Stimulated activated naive B cell treated with anti-CD40 and anti-IgM and Interleukin-4, amounts not matched to agents 10 μg/mL and 1 μg/mL and 100 μg/mL, for 72 hours (primary cell): Measurements from ENCODE around the gene COQ7.

Source experiments
- ATAC-seq, 2 donors: fragments of 150-1000 bp; cut with Tn5 transposase; replicated peaks; 2 replicates each; pipeline ENCODE4 v1.10.0; 2021; ENCODE audit warnings: moderate library complexity in 1 of 2
- DNase-seq: peaks from one replicate; pipeline ENCODE4 v3.0.0; 2021
- H3K27ac Mint-ChIP-seq: one replicate; pipeline ENCODE4 v1.8.0; 2022; ENCODE audit warnings: mild to moderate bottlenecking, mixed read lengths
- H3K27me3 Mint-ChIP-seq, 2 donors: one replicate each; pipeline ENCODE4 v1.8.0; 2022; ENCODE audit warnings: mixed read lengths in 2 of 2
- H3K36me3 Mint-ChIP-seq, 2 donors: one replicate each; pipeline ENCODE4 v1.8.0; 2022; ENCODE audit warnings: mixed read lengths in 2 of 2, mild to moderate bottlenecking in 1 of 2
- H3K4me1 Mint-ChIP-seq, 2 donors: one replicate each; pipeline ENCODE4 v1.8.0; 2022; ENCODE audit warnings: mixed read lengths in 2 of 2, mild to moderate bottlenecking in 1 of 2
- H3K4me3 Mint-ChIP-seq, 2 donors: one replicate each; pipeline ENCODE4 v1.8.0; 2022; ENCODE audit warnings: mild to moderate bottlenecking in 2 of 2, mixed read lengths in 2 of 2, moderate library complexity in 1 of 2
- H3K9me3 Mint-ChIP-seq, 2 donors: one replicate each; pipeline ENCODE4 v1.8.0; 2022; ENCODE audit warnings: mixed read lengths in 2 of 2, mild to moderate bottlenecking in 1 of 2

Gene COQ7

GRCh38 chr16:19073344-19073743, 5.9 kb downstream of the COQ7 start:
- peaks cover 14 to 25% of the 10 kb centered on the region in 2 donors for H3K36me3 Mint-ChIP-seq
- H3K4me3 Mint-ChIP-seq, result no peak overlapping the region
- no peak overlapping the region for H3K27ac Mint-ChIP-seq
- ATAC-seq (no peak), DNase-seq (no peak)
- H3K27me3 Mint-ChIP-seq, result no peaks in the 10 kb centered on the region
- H3K9me3 Mint-ChIP-seq, result no peaks in the 10 kb centered on the region
- H3K4me1 Mint-ChIP-seq, result peaks cover 3% of the 10 kb centered on the region in 2 donors

GRCh38 chr16:19073863-19074262, 6.4 kb downstream of the COQ7 start:
- Mint-ChIP-seq H3K4me1 (peaks cover 0 to 3% of the 10 kb centered on the region in 2 donors), H3K36me3 (peaks cover 18 to 29% of the 10 kb centered on the region in 2 donors), H3K27me3 (no peaks in the 10 kb centered on the region), H3K4me3 (no peak overlapping the region), H3K27ac (no peak overlapping the region), H3K9me3 (no peaks in the 10 kb centered on the region)
- DNase-seq (no peak), ATAC-seq (no peak)

- no peak overlapping the region for H3K4me3 Mint-ChIP-seq
- H3K36me3 Mint-ChIP-seq, result peaks cover 18 to 33% of the 10 kb centered on the region in 2 donors
- H3K9me3 Mint-ChIP-seq, result no peaks in the 10 kb centered on the region
- peaks cover 0 to 3% of the 10 kb centered on the region in 2 donors for H3K4me1 Mint-ChIP-seq
- H3K27ac Mint-ChIP-seq, result no peak overlapping the region
- no peak for ATAC-seq
- DNase-seq, result no peak
- H3K27me3 Mint-ChIP-seq, result no peaks in the 10 kb centered on the region
These were observed 8.1 kb downstream of the COQ7 start for GRCh38 chr16:19075511-19075910.

- no peak overlapping the region for H3K27ac Mint-ChIP-seq
- H3K36me3 Mint-ChIP-seq, result peaks cover 21 to 42% of the 10 kb centered on the region in 2 donors
- H3K4me1 Mint-ChIP-seq, result no peaks in the 10 kb centered on the region
These were observed 10.5 kb downstream of the COQ7 start for GRCh38 chr16:19077879-19078278.

GRCh38 chr16:19083670-19084069, 16.3 kb downstream of the COQ7 start:
- DNase-seq (no peak), ATAC-seq (no peak)
- Mint-ChIP-seq H3K36me3 (peaks cover 8 to 21% of the 10 kb centered on the region in 2 donors), H3K4me1 (peaks cover 2 to 14% of the 10 kb centered on the region in 2 donors), H3K27ac (no peak overlapping the region), H3K27me3 (peaks cover 7 to 15% of the 10 kb centered on the region in 2 donors), H3K9me3 (no peaks in the 10 kb centered on the region), H3K4me3 (no peak overlapping the region)

More at GRCh38 chr16:19077879-19078278, 10.5 kb downstream of the COQ7 start:
- Mint-ChIP-seq H3K4me3 (no peak overlapping the region), H3K27me3 (no peaks in the 10 kb centered on the region), H3K9me3 (no peaks in the 10 kb centered on the region)
- no peak for DNase-seq
- no peak for ATAC-seq

- Mint-ChIP-seq H3K9me3 (no peaks in the 10 kb centered on the region), H3K27me3 (peaks cover 7 to 15% of the 10 kb centered on the region in 2 donors), H3K4me1 (peaks cover 2 to 14% of the 10 kb centered on the region in 2 donors), H3K36me3 (peaks cover 6 to 19% of the 10 kb centered on the region in 2 donors), H3K27ac (no peak overlapping the region), H3K4me3 (no peak overlapping the region)
- DNase-seq (no peak), ATAC-seq (no peak)
These were observed 16.7 kb downstream of the COQ7 start for GRCh38 chr16:19084139-19084538.

- H3K9me3 Mint-ChIP-seq, result no peaks in the 10 kb centered on the region
- no peak overlapping the region for H3K4me3 Mint-ChIP-seq
- H3K36me3 Mint-ChIP-seq, result peaks cover 6 to 21% of the 10 kb centered on the region in 2 donors
- no peak overlapping the region for H3K27ac Mint-ChIP-seq
- H3K4me1 Mint-ChIP-seq, result peaks cover 2 to 14% of the 10 kb centered on the region in 2 donors
- no peak for DNase-seq
- ATAC-seq, result no peak
- peaks cover 7 to 20% of the 10 kb centered on the region in 2 donors for H3K27me3 Mint-ChIP-seq
These were observed 17.5 kb downstream of the COQ7 start for GRCh38 chr16:19084879-19085278.

GRCh38 chr16:19085679-19086200, 18.3 kb downstream of the COQ7 start:
- Mint-ChIP-seq H3K4me3 (peak overlapping the region in 1 of 2 donors; percentile 83), H3K4me1 (peaks cover 2 to 15% of the 10 kb centered on the region in 2 donors), H3K27me3 (peaks cover 7 to 20% of the 10 kb centered on the region in 2 donors), H3K9me3 (peaks cover 0 to 2% of the 10 kb centered on the region in 2 donors), H3K36me3 (peaks cover 6 to 21% of the 10 kb centered on the region in 2 donors), H3K27ac (no peak overlapping the region)
- DNase-seq, result no peak
- ATAC-seq, result no peak

- H3K27me3 Mint-ChIP-seq, result peaks cover 7 to 20% of the 10 kb centered on the region in 2 donors
- H3K36me3 Mint-ChIP-seq, result peaks cover 9 to 19% of the 10 kb centered on the region in 2 donors
- H3K4me3 Mint-ChIP-seq, result peak overlapping the region; percentile 82 to 83
- peak overlapping the region; percentile 20 for H3K27ac Mint-ChIP-seq
- ATAC-seq, result peak; percentile 98 to 99
- peaks cover 1 to 5% of the 10 kb centered on the region in 2 donors for H3K9me3 Mint-ChIP-seq
- peaks cover 2 to 18% of the 10 kb centered on the region in 2 donors for H3K4me1 Mint-ChIP-seq
- peak; percentile 77 for DNase-seq
These were observed 19.1 kb downstream of the COQ7 start for GRCh38 chr16:19086322-19087199.

GRCh38 chr16:19088341-19088916, 21.0 kb downstream of the COQ7 start:
- Mint-ChIP-seq H3K4me1 (peaks cover 2 to 18% of the 10 kb centered on the region in 2 donors), H3K4me3 (no peak overlapping the region), H3K27ac (no peak overlapping the region), H3K9me3 (peaks cover 9 to 13% of the 10 kb centered on the region in 2 donors), H3K27me3 (peaks cover 7 to 20% of the 10 kb centered on the region in 2 donors), H3K36me3 (peaks cover 8 to 27% of the 10 kb centered on the region in 2 donors)
- ATAC-seq, result no peak
- DNase-seq, result no peak

GRCh38 chr16:19089410-19089955, 22.1 kb downstream of the COQ7 start:
- Mint-ChIP-seq H3K9me3 (peaks cover 9 to 13% of the 10 kb centered on the region in 2 donors), H3K36me3 (peaks cover 11 to 27% of the 10 kb centered on the region in 2 donors), H3K27ac (no peak overlapping the region), H3K27me3 (peaks cover 7 to 24% of the 10 kb centered on the region in 2 donors), H3K4me3 (no peak overlapping the region), H3K4me1 (peaks cover 6 to 18% of the 10 kb centered on the region in 2 donors)
- no peak for ATAC-seq
- no peak for DNase-seq

GRCh38 chr16:19090916-19091315, 23.5 kb downstream of the COQ7 start:
- Mint-ChIP-seq H3K4me3 (no peak overlapping the region), H3K27me3 (peaks cover 3 to 18% of the 10 kb centered on the region in 2 donors), H3K9me3 (peaks cover 15 to 17% of the 10 kb centered on the region in 2 donors)

GRCh38 chr16:19092653-19093410, 25.4 kb downstream of the COQ7 start:
- DNase-seq (no peak), ATAC-seq (no peak)
- peaks cover 3 to 16% of the 10 kb centered on the region in 2 donors for H3K27me3 Mint-ChIP-seq
- peaks cover 17 to 32% of the 10 kb centered on the region in 2 donors for H3K36me3 Mint-ChIP-seq
- no peak overlapping the region for H3K27ac Mint-ChIP-seq
- H3K4me3 Mint-ChIP-seq, result no peak overlapping the region
- H3K9me3 Mint-ChIP-seq, result peaks cover 15 to 18% of the 10 kb centered on the region in 2 donors
- H3K4me1 Mint-ChIP-seq, result peaks cover 15 to 20% of the 10 kb centered on the region in 2 donors

More at GRCh38 chr16:19090916-19091315, 23.5 kb downstream of the COQ7 start:
- ATAC-seq, result no peak
- H3K4me1 Mint-ChIP-seq, result peaks cover 12 to 24% of the 10 kb centered on the region in 2 donors
- H3K36me3 Mint-ChIP-seq, result peaks cover 15 to 31% of the 10 kb centered on the region in 2 donors
- H3K27ac Mint-ChIP-seq, result no peak overlapping the region
- DNase-seq, result no peak
